ENCODE data around the gene C9orf57. TPM values are rescaled to one million over a fixed set of nuclear protein-coding genes. Genes with fewer than 3 reads are reported as not detected.
"Not testable (repeated sequence)": the region's sequence is repeated elsewhere in the genome, so short reads cannot be mapped to it uniquely, and the experiment has no call there.

C9orf57 gene
- total RNA-seq, 2 experiments from 2014 or later: not detected

DNA sequence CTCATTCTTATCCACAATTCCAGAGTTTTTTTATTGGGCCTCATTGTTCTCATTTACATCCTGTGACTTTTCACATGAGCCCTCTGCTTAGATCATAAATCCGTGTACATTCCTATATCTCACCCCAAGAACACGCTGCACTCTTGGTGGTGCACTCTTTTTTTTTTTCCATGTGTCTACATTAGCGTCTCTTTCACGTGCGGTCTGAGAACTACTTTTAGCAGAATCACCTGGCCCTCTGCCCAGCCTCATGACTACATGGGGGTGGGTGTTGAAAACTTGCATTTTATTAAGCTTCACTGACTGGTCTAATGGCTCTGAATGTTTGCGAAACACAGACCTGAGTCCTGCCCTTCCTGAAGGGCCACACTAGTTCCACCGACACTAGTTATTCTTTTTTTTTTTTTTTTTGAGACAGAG, 18.6 kb downstream of the C9orf57 start:
- ATAC-seq (ENCODE audit: low read depth) (no peak), DNase-seq (no peak)
- Mint-ChIP-seq H3K4me3 (no peak overlapping the region), H3K27me3 (peaks cover 14% of the 10 kb centered on the region), H3K4me1 (peaks cover 5% of the 10 kb centered on the region), H3K27ac (no peak overlapping the region), H3K9me3 (no peaks in the 10 kb centered on the region), H3K36me3 (no peaks in the 10 kb centered on the region)
- POLR2A ChIA-PET: no interaction called here

DNA sequence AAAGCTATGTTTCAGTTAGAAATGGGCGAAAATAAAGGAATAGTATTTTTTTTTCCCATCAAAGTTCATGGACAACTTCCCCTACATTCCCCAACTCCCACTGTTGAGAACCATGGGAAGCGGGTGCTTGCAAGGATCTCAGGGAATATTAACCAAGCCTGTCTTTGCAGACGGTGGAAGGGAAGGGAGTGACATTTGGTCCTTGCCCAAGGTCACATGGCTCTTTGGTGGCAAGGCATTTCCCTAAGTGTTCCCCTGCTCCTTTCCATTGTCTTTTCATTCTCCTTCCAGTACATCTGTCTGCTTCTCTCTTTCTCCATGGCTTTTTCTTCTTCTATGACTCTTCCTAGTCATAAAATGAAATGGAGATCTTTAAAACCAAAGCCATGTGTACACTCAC, 19.0 kb downstream of the C9orf57 start:
- Mint-ChIP-seq H3K4me3 (no peak overlapping the region), H3K9me3 (no peaks in the 10 kb centered on the region), H3K36me3 (no peaks in the 10 kb centered on the region), H3K27me3 (peaks cover 14% of the 10 kb centered on the region), H3K27ac (no peak overlapping the region), H3K4me1 (peaks cover 5% of the 10 kb centered on the region)
- no peak for ATAC-seq (ENCODE audit: low read depth)
- POLR2A ChIA-PET: no interaction called here
- DNase-seq: no peak

DNA sequence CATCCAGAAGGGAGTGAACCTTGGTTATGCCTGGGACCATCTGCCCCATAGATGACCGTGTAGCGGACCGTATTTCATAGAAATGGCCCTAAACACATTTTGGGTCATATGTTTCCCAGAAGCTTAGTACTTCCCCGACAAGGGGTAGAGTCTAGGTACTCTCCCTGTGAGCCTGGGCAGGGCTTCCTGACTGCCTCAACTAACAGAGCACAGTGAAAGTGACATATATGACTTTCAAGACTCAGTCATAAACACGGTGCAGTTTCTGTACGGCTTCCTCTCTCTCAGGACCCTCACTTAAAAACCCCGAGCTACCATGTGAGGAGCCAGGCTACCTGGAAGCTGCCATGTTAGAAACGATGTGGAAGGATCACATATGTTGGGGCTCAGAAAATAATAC, 20.9 kb downstream of the C9orf57 start:
- DNase-seq (no peak), ATAC-seq (ENCODE audit: low read depth) (no peak)
- Mint-ChIP-seq H3K4me3 (no peak overlapping the region), H3K9me3 (no peaks in the 10 kb centered on the region), H3K36me3 (no peaks in the 10 kb centered on the region), H3K27me3 (peaks cover 10% of the 10 kb centered on the region), H3K27ac (no peak overlapping the region), H3K4me1 (peaks cover 5% of the 10 kb centered on the region)
- POLR2A ChIA-PET: interaction anchor here (1.2 kb wide), 1 partner anchor 233 kb away, joined by 3 read pairs; no protein-coding TSS in a partner anchor

DNA sequence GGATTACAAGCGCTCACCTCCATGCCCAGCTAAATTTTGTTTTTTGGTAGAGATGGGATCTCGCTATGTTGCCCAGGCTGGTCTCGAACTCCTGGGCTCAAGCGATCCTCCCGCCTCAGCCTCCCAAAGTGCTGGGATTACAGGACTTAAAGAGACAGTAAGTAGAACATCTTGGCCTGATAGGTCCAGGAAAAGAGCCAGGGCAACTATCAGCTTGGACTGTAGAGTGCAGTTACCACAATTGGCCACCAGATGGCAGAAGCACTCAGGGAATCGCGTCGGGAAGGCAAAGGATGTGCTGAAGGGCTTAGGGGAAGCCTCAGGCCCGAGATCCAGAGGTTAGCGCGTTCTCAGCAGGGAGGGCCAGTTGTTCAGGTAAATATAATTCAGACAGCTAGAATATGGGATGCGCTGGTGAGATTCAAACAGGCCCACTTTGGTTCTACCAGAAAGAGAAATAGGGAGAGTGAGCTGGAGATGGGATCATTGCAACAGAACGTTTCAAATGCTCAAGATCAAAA, 21.5 kb downstream of the C9orf57 start:
- H3K36me3 Mint-ChIP-seq: no peaks in the 10 kb centered on the region
- peaks cover 5% of the 10 kb centered on the region for H3K4me1 Mint-ChIP-seq
- peaks cover 10% of the 10 kb centered on the region for H3K27me3 Mint-ChIP-seq
- no peaks in the 10 kb centered on the region for H3K9me3 Mint-ChIP-seq
- H3K4me3 Mint-ChIP-seq: no peak overlapping the region
- DNase-seq (peak; percentile 56), ATAC-seq (ENCODE audit: low read depth) (peak; percentile 77)
- POLR2A ChIA-PET: interaction anchor here (1.2 kb wide), 1 partner anchor 233 kb away, joined by 3 read pairs; no protein-coding TSS in a partner anchor
- no peak overlapping the region for H3K27ac Mint-ChIP-seq

DNA sequence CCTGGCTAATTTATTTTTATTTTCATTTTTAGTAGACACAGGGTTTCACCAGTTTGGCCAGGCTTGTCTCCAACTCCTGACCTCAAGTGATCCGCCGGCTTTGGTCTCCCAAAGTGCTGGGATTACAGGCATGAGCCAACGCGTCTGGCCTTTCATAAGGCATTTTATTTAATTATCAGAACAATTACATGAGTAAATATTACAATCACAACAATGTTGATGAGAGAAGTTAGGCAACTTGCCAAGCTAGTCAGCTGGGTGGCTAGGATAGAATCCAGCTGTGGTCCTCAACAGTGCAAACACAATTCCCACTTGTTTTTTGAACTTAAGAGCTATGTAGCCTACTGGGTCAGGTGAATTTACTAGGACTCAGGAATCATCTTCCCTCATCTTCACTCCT, 22.0 kb downstream of the C9orf57 start:
- Mint-ChIP-seq H3K9me3 (no peaks in the 10 kb centered on the region), H3K4me3 (no peak overlapping the region), H3K4me1 (peaks cover 5% of the 10 kb centered on the region), H3K27ac (no peak overlapping the region), H3K27me3 (peaks cover 10% of the 10 kb centered on the region), H3K36me3 (no peaks in the 10 kb centered on the region)
- POLR2A ChIA-PET: interaction anchor here (1.2 kb wide), 1 partner anchor 234 kb away, joined by 3 read pairs; no protein-coding TSS in a partner anchor
- DNase-seq (no peak), ATAC-seq (ENCODE audit: low read depth) (no peak)

DNA sequence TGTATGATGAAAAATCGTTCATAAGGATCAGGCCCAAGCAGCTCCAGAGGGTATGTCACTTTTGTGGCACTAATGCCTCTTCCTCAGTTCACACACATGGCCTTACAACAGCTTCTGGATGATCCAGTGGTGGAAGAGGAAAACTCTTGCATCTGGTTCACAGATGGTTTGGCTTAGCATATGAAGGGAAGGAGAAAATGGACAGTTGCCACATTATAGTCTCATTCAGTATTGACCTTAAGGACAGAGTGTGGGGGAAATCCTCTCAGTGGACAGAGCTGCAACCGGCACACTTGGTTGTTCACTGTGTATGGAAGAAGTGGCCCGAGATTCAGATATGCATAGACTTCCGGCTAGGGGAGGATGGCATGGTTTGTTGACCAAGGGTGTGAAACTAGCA, 22.8 kb downstream of the C9orf57 start:
- H3K27ac Mint-ChIP-seq: no peak overlapping the region
- no peaks in the 10 kb centered on the region for H3K9me3 Mint-ChIP-seq
- POLR2A ChIA-PET: no interaction called here
- ATAC-seq (ENCODE audit: low read depth) (no peak), DNase-seq (no peak)
- H3K36me3 Mint-ChIP-seq: no peaks in the 10 kb centered on the region
- peaks cover 14% of the 10 kb centered on the region for H3K27me3 Mint-ChIP-seq
- peaks cover 5% of the 10 kb centered on the region for H3K4me1 Mint-ChIP-seq
- no peak overlapping the region for H3K4me3 Mint-ChIP-seq

DNA sequence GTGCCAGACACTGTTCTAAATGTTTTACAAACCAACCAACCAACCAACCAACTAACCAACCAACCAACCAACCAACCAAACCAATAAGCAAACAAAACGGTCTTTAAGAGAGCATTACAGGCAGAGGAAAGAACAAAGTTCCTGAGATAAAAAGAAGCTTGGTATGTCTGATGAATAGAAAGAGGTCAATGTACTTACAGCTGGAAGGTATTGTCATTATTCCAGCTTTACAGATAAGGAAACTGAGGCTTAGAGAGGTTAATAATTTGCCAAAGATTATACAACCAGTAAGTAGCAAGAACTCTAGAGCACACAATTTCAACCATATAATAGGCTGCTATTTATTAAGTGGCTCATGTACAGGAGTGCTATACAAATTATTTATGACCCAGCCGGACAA, 29.6 kb downstream of the C9orf57 start:
- POLR2A ChIA-PET: no interaction called here
- DNase-seq (no peak), ATAC-seq (ENCODE audit: low read depth) (no peak)
- H3K4me1 Mint-ChIP-seq: peaks cover 3% of the 10 kb centered on the region
- no peaks in the 10 kb centered on the region for H3K36me3 Mint-ChIP-seq
- peaks cover 3% of the 10 kb centered on the region for H3K9me3 Mint-ChIP-seq
- no peak overlapping the region for H3K4me3 Mint-ChIP-seq
- H3K27me3 Mint-ChIP-seq: peaks cover 4% of the 10 kb centered on the region
- no peak overlapping the region for H3K27ac Mint-ChIP-seq

DNA sequence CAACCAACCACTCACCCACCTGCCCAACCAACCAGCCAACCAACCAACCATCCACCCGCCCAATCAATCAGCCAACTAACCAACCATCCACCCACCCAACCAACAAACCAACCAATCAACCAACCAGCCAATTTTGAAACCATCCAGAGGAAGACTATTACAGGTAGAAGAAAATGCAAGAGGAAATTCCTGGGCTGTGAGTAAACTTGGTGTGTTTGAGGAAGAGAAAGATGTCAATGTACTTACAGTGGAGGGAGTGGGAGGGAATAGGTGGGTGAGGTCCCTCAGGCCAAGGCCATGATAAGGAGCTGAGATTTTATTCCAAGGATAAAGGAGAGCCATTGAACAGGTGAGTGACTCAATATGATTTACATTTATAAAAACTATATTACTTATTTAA, 30.4 kb downstream of the C9orf57 start:
- POLR2A ChIA-PET: no interaction called here
- H3K4me3 Mint-ChIP-seq: no peak overlapping the region
- no peaks in the 10 kb centered on the region for H3K36me3 Mint-ChIP-seq
- peaks cover 6% of the 10 kb centered on the region for H3K4me1 Mint-ChIP-seq
- peaks cover 3% of the 10 kb centered on the region for H3K9me3 Mint-ChIP-seq
- H3K27ac Mint-ChIP-seq: no peak overlapping the region
- H3K27me3 Mint-ChIP-seq: peaks cover 4% of the 10 kb centered on the region
- ATAC-seq (ENCODE audit: low read depth) (no peak), DNase-seq (no peak)

DNA sequence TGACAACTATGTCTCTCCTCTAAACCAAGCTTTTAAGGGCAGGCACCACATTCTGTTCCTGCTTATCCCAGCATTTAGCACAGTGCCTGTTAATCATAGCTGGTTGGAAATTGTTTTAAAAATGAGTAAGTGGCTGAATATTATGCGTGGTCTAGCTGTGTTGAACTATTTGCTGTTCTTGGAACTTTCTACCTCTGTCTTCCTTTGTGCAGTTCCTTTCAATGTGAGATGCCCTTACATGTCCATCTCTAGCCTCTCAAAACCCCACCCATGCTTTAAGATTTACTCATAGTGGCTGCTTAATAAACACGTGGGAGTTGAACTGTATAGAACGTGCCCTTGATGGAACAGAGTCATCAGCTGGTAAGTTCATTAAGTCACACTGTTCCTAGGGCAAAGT, 34.5 kb downstream of the C9orf57 start:
- no peaks in the 10 kb centered on the region for H3K27me3 Mint-ChIP-seq
- no peak overlapping the region for H3K4me3 Mint-ChIP-seq
- DNase-seq (no peak), ATAC-seq (ENCODE audit: low read depth) (no peak)
- no peaks in the 10 kb centered on the region for H3K36me3 Mint-ChIP-seq
- H3K27ac Mint-ChIP-seq: peak overlapping the region; percentile 26
- POLR2A ChIA-PET: interaction anchor here (1.3 to 2.1 kb wide), 3 partner anchors 115 to 256 kb away, joined by 3 to 14 read pairs (median 3); partner anchors contain the start of genes ABHD17B and C9orf85
- peaks cover 3% of the 10 kb centered on the region for H3K9me3 Mint-ChIP-seq
- H3K4me1 Mint-ChIP-seq: peaks cover 8% of the 10 kb centered on the region

DNA sequence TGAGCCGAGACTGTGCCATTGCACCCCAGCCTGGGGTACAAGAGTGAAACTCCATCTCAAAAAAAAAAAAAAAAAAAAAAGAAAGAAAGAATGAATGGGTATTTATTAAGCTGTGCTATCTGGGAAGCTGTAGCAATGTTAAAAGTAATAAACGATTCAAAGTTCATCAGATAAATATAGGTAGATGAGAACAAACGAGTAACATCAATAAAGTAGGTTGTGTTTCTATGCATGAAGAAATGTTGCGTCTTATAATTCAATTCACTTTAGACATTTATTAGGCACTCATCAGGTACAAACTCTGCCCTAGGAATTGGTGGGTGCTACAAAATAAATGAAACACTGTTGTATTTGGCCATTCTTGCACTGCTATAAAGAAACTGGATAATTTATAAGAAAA, 36.8 kb downstream of the C9orf57 start:
- H3K9me3 Mint-ChIP-seq: no peaks in the 10 kb centered on the region
- POLR2A ChIA-PET: interaction anchor here (2.1 kb wide), 1 partner anchor 112 kb away, joined by 14 read pairs; the partner anchor contains the start of genes ABHD17B and C9orf85
- peaks cover 8% of the 10 kb centered on the region for H3K4me1 Mint-ChIP-seq
- no peaks in the 10 kb centered on the region for H3K36me3 Mint-ChIP-seq
- peaks cover 8% of the 10 kb centered on the region for H3K27me3 Mint-ChIP-seq
- no peak for ATAC-seq (ENCODE audit: low read depth)
- no peak overlapping the region for H3K27ac Mint-ChIP-seq
- no peak for DNase-seq
- no peak overlapping the region for H3K4me3 Mint-ChIP-seq

DNA sequence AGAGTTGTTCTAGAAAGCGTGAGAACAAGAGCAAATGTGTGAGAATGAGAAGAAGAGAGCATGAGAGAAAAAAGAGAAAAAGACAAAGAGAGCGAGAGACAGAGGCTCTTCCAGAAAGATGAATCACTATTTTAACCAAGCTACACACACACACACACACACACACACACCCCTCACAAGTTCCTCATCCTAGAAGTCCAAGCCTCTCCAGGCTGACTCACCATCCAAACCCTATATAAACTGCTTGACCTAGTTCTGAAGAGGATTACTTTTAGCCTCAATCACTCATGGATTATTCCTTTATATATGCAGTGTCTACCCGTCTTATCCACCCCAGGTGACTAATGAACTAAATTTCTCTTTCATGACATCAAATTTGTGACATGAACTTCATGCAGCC, 37.6 kb downstream of the C9orf57 start:
- no peak overlapping the region for H3K27ac Mint-ChIP-seq
- no peaks in the 10 kb centered on the region for H3K36me3 Mint-ChIP-seq
- no peaks in the 10 kb centered on the region for H3K9me3 Mint-ChIP-seq
- no peak overlapping the region for H3K4me3 Mint-ChIP-seq
- ATAC-seq (ENCODE audit: low read depth) (no peak), DNase-seq (no peak)
- peaks cover 8% of the 10 kb centered on the region for H3K27me3 Mint-ChIP-seq
- POLR2A ChIA-PET: no interaction called here
- peaks cover 8% of the 10 kb centered on the region for H3K4me1 Mint-ChIP-seq

DNA sequence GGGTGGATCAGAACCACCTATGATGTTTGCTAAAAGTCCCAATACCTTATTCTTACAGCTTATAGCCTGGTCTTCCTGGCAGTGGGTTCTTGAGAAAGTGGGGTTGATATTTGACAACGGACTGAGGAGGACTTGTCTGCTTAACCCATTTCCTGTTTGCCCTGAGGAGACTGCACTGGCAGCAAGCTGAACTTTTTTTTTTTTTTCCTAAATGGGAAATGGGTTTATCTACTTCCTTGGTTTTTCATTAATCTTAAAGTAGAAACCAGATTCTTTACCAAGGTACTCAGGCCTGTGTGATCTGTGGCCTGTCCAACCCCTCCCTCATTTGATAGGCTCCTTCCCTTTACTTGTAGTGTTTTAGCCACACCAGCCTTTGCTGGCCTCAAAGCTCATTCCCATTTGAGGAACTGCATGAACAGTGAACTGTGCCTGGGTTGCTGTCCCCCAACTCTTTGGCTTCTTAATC, 47.1 kb downstream of the C9orf57 start:
- no peaks in the 10 kb centered on the region for H3K27me3 Mint-ChIP-seq
- POLR2A ChIA-PET: no interaction called here
- H3K9me3 Mint-ChIP-seq: no peaks in the 10 kb centered on the region
- no peak for DNase-seq
- H3K4me3 Mint-ChIP-seq: no peak overlapping the region
- peaks cover 10% of the 10 kb centered on the region for H3K4me1 Mint-ChIP-seq
- no peaks in the 10 kb centered on the region for H3K36me3 Mint-ChIP-seq
- H3K27ac Mint-ChIP-seq: no peak overlapping the region
- no peak for ATAC-seq (ENCODE audit: low read depth)

DNA sequence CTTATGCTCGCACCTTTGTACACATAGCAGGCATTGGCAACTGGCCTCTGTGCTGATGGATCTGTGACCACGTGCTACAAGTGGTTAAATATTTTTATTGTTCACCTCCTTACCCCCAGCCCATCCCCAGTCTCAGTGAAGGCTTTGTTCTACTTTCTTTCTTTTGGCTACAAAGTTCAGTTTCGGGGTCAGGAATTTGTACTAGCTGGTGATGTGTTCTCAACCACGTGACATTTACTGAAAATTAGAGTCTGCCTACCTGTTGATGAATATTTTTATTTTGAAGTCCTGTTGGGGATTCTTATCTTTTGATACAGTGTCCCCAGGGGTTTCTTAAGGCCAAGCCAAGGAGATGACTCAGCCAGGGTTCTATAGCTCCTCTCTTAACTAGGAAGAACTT, 47.8 kb downstream of the C9orf57 start:
- POLR2A ChIA-PET: no interaction called here
- no peak overlapping the region for H3K27ac Mint-ChIP-seq

DNA sequence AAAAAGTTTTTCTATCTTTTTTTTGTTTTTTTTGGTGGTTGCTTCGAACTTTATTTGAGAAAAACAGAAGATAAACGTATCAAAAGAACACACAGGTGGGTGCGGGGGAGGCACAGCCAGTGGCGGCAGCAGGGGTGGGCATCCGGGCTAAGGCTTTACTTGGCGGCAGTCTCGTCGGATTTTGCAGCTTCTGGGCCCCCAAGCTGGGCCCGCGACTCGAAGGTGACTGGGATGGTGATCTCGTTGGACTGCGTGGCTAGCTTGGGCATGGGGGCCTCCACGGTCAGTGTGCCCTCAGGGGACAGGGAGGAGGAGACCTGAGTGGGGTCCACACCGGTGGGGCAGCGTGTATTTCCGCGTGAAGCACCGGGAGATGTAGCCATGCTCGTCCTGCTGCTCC, 52.7 kb downstream of the C9orf57 start:
- H3K27ac Mint-ChIP-seq, DNase-seq: not testable (repeated sequence)

More for the DNA sequence above, 47.8 kb downstream of the C9orf57 start:
- DNase-seq (no peak), ATAC-seq (ENCODE audit: low read depth) (no peak)
- Mint-ChIP-seq H3K27me3 (no peaks in the 10 kb centered on the region), H3K36me3 (no peaks in the 10 kb centered on the region), H3K4me3 (no peak overlapping the region), H3K9me3 (no peaks in the 10 kb centered on the region), H3K4me1 (peaks cover 10% of the 10 kb centered on the region)

More for the DNA sequence above, 52.7 kb downstream of the C9orf57 start:
- H3K4me1 Mint-ChIP-seq; ATAC-seq (ENCODE audit: low read depth); H3K27me3 Mint-ChIP-seq; H3K9me3 Mint-ChIP-seq; H3K36me3 Mint-ChIP-seq; H3K4me3 Mint-ChIP-seq; POLR2A ChIA-PET: not testable (repeated sequence)

Measured in activated naive CD8-positive, alpha-beta T cell treated with anti-CD3 and anti-CD28 coated beads, Interleukin-2, amount 10 ng/mL, durations not matched to agents 7 days and 5 days (primary cell).